ENCODE measurements around the gene HABP2. TPM values are rescaled to one million over a fixed set of nuclear protein-coding genes. Genes with fewer than 3 reads are reported as not detected.

HABP2 gene
- total RNA-seq, 3 donors from 2014 or later, result 0.08 TPM; not detected in 2

DNA sequence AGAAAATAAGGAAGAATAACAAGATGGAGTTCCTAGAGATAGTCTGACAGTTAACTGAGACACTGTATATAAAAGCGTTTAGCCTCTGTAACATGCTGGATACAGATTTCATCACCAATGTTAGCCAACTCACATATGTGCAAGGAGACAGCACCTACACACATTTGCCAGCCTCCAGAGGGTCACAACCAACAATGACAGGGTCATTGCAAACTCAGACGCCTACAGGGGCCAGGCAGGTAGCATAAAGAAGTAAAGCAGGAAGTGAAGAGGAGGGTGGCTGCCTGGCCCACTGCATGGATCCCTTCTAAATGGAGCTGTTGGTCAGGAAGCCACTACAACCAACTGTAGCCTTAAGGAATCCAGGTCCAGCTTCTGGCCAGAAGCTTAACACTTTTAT is 60.6 kb downstream of the HABP2 start:
- Mint-ChIP-seq H3K9me3 (no peaks in the 10 kb centered on the region), H3K36me3 (ENCODE audit: insufficient read depth) (no peaks in the 10 kb centered on the region), H3K4me1 (ENCODE audit: low read depth) (no peaks in the 10 kb centered on the region), H3K27me3 (ENCODE audit: low read depth) (peaks cover 32% of the 10 kb centered on the region), H3K4me3 (no peak overlapping the region)
- DNase-seq, result no peak
- no peak for ATAC-seq

DNA sequence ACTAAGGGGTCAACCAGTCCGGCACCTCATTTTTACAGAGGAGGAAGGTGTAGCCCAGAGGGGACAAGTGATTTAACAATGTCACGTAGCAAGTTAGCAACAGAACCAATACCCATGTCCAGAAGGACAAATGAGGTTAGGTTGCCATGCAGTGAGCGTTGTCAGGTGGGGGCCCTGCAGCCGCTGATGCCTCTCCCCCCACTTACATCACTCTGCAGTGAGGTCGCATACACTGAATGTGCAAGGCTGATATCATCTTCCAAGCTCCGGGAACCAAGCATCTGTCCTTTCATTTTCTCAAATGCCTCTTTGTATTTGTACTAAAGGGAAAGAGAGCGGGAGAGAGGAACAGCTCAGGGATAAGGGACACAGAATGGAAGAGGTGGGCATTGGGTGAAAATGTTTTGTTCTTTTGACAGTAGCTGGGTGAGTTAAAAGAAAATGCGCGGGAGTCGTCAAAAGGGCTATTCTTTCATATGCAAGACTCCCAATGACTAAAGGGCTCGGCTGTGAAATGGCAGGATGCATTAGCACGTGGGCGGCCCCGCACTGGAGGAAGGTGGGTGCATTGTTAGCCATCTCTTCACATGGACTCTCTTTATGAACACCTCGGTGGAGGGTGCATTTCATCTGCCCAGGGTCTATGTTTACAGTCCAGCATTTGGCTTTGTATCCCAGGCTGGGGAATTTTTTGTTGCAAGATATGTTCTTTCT is 61.3 kb downstream of the HABP2 start:
- H3K36me3 Mint-ChIP-seq (ENCODE audit: insufficient read depth), result no peaks in the 10 kb centered on the region
- H3K27me3 Mint-ChIP-seq (ENCODE audit: low read depth), result peaks cover 32% of the 10 kb centered on the region
- no peak for ATAC-seq

DNA sequence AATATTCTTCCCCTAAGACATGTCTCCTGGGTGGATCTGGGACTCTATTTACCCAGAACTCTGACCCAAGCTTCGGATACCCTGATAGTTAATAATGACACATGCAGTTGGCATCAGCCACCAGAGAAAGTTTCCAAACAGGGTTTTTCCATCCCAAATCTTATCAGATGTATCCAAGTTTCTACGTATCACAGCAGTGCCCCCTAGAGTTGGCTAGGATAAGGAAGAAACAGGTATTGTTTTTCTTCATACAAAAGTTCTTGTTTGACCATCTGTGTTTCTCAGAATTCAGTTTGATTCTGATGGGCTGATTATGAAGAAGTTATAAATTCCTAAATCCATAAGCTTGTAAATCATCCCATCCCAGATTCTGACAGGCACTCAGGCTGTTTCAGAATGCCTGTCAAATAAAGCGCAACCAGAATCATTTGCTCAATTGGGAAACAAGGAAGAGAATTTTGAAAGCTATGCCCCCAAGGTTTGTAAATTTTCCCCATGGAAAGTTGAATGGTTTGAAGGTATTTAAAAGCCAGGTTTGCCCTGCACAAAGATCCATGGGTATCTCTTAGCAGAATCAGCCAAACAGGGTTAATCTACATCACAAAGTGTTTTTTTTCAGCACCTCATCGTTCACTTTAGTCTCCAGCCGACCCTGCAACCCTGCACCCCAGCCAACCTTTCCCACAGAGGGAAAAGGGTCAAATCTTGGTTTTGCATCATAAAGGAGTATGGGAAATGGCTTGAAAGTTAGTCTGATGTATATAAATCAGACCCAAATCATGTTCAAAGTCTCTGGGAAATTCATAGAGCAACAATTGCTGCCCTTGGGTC is 63.6 kb downstream of the HABP2 start:
- H3K4me3 Mint-ChIP-seq, result no peak overlapping the region
- ATAC-seq (no peak), DNase-seq (no peak)
- no peaks in the 10 kb centered on the region for H3K36me3 Mint-ChIP-seq (ENCODE audit: insufficient read depth)
- no peaks in the 10 kb centered on the region for H3K4me1 Mint-ChIP-seq (ENCODE audit: low read depth)
- no peaks in the 10 kb centered on the region for H3K9me3 Mint-ChIP-seq
- H3K27me3 Mint-ChIP-seq (ENCODE audit: low read depth), result peaks cover 37% of the 10 kb centered on the region

More for the DNA sequence above, 61.3 kb downstream of the HABP2 start:
- no peak for DNase-seq
- Mint-ChIP-seq H3K4me1 (ENCODE audit: low read depth) (no peaks in the 10 kb centered on the region), H3K4me3 (no peak overlapping the region), H3K9me3 (no peaks in the 10 kb centered on the region)

DNA sequence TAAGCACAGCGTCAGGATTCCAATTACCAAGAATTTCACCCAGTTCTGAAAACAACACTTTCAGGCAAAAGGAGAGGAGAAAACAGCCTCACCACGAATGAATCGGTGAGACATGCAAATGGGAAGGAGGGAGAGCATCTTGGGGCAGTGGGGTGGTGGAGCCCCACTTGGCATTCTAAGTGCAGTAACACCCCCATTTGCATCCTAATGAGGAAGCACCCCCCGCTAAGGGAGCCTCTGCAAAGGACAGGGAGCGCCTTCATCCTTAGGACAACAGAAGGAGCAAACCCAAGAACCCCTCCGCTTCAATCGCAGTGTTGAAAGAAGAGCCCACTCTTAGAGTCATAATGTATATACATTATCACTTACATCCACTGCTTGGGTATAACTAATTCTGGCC is 64.2 kb downstream of the HABP2 start:
- H3K9me3 Mint-ChIP-seq, result no peaks in the 10 kb centered on the region
- H3K4me1 Mint-ChIP-seq (ENCODE audit: low read depth), result no peaks in the 10 kb centered on the region
- peaks cover 37% of the 10 kb centered on the region for H3K27me3 Mint-ChIP-seq (ENCODE audit: low read depth)
- ATAC-seq, result no peak
- DNase-seq, result no peak
- no peak overlapping the region for H3K4me3 Mint-ChIP-seq
- H3K36me3 Mint-ChIP-seq (ENCODE audit: insufficient read depth), result no peaks in the 10 kb centered on the region

DNA sequence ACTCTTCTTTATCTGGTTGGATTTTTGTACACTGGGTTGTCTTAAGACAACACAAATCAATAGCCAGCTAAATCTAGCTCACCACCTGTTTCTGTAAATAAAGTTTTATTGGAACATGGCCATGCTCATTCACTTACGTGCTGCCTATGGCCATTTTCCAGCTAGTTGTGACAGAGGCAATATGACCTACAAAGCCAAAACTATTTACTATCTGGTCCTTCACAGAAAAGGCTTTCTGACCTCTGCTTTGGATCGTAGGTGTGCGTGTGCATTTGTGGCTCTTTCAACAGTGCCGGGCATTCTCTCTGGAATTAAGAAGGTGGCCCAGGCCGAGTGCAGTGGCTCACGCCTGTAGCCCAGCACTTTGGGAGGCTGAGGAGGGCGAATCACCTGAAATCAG is 65.5 kb downstream of the HABP2 start:
- DNase-seq, result no peak
- no peak overlapping the region for H3K4me3 Mint-ChIP-seq
- peaks cover 34% of the 10 kb centered on the region for H3K27me3 Mint-ChIP-seq (ENCODE audit: low read depth)
- no peaks in the 10 kb centered on the region for H3K36me3 Mint-ChIP-seq (ENCODE audit: insufficient read depth)
- no peaks in the 10 kb centered on the region for H3K4me1 Mint-ChIP-seq (ENCODE audit: low read depth)
- no peak for ATAC-seq
- H3K9me3 Mint-ChIP-seq, result no peaks in the 10 kb centered on the region

DNA sequence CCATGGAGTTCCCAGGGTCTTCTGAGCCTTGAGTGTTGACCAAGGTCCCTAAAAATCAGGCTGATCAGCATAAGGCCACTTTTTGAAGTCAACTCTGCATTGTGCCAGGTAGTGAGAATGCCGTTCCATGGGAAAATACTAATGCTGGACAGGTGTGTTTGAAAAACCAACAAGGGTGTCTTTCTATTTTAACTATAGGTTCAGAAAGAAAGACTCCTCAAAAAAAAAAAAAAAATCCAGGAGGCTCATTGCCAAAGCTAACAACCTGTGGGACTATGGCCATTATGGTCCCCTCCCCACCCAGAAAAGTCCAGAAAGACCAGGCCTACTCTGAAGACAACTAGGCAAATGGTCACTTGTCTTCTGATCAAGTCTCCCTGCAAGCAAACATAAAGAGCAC is 66.5 kb downstream of the HABP2 start:
- H3K4me3 Mint-ChIP-seq, result no peak overlapping the region
- no peak for DNase-seq
- H3K36me3 Mint-ChIP-seq (ENCODE audit: insufficient read depth), result no peaks in the 10 kb centered on the region
- ATAC-seq, result no peak
- peaks cover 37% of the 10 kb centered on the region for H3K27me3 Mint-ChIP-seq (ENCODE audit: low read depth)
- H3K4me1 Mint-ChIP-seq (ENCODE audit: low read depth), result no peaks in the 10 kb centered on the region
- H3K9me3 Mint-ChIP-seq, result no peaks in the 10 kb centered on the region

DNA sequence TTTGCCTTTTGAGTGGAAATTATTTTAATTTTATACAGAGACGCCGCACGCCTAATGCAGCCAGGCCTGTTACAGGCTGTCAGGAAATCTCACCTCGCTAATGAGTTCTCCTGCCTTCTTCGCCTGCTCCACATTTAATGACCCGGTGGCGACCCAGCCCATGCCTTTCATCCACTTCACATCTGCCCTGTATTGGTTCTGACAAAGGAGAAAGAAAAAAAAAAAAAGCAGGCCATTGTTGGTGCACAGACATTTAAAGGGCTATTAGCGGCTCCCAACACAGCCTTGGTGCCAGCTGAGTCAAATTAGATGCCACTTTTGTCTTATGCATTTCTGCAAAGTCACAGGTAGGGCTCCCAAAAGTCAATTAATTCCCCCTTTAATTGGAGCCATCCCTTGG is 67.7 kb downstream of the HABP2 start:
- no peak overlapping the region for H3K4me3 Mint-ChIP-seq
- H3K4me1 Mint-ChIP-seq (ENCODE audit: low read depth), result no peaks in the 10 kb centered on the region
- DNase-seq, result no peak
- H3K36me3 Mint-ChIP-seq (ENCODE audit: insufficient read depth), result no peaks in the 10 kb centered on the region
- ATAC-seq, result no peak
- H3K9me3 Mint-ChIP-seq, result no peaks in the 10 kb centered on the region
- peaks cover 38% of the 10 kb centered on the region for H3K27me3 Mint-ChIP-seq (ENCODE audit: low read depth)

DNA sequence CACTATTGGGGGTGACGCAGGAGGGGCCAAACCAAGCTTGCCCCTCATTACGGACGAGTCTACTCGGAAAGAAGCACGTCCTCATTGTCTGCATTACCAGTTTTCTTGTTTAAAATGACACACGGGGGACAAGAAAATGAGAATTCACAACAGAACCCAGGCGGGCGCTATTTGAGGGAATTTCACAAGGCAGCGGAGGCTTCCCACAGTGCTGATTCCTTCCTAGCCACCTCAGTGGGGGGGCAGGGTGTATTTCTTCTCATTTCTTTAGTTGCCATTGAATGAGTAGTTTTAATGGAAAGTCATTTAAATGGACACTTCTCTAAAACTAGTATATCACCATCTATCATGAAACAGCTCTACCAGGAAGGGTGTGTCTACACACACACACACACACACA is 68.1 kb downstream of the HABP2 start:
- H3K27me3 Mint-ChIP-seq (ENCODE audit: low read depth), result peaks cover 38% of the 10 kb centered on the region
- DNase-seq, result no peak
- H3K4me1 Mint-ChIP-seq (ENCODE audit: low read depth), result no peaks in the 10 kb centered on the region
- H3K4me3 Mint-ChIP-seq, result no peak overlapping the region
- no peaks in the 10 kb centered on the region for H3K36me3 Mint-ChIP-seq (ENCODE audit: insufficient read depth)
- no peaks in the 10 kb centered on the region for H3K9me3 Mint-ChIP-seq
- ATAC-seq, result no peak

DNA sequence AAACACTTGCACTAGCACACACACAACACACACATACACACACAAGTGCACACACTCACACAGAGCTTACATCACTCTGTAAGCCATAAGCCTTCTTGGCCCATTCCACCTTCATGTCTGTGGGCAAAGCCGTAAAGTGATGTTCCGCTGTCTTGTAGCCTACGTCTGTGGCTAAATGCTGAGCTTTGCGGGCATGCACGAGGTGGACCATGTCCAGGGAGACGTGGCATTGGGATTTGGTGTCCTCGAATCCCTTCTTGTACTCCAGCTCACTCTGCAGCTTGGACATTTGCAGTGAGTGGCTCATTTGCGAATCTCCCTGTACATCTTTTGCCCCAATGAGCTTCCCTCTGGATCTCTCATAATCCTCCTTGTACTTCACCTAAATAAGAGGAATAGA is 68.9 kb downstream of the HABP2 start:
- ATAC-seq (no peak), DNase-seq (no peak)
- Mint-ChIP-seq H3K4me1 (ENCODE audit: low read depth) (no peaks in the 10 kb centered on the region), H3K9me3 (no peaks in the 10 kb centered on the region), H3K4me3 (no peak overlapping the region), H3K36me3 (ENCODE audit: insufficient read depth) (no peaks in the 10 kb centered on the region), H3K27me3 (ENCODE audit: low read depth) (peaks cover 33% of the 10 kb centered on the region)

DNA sequence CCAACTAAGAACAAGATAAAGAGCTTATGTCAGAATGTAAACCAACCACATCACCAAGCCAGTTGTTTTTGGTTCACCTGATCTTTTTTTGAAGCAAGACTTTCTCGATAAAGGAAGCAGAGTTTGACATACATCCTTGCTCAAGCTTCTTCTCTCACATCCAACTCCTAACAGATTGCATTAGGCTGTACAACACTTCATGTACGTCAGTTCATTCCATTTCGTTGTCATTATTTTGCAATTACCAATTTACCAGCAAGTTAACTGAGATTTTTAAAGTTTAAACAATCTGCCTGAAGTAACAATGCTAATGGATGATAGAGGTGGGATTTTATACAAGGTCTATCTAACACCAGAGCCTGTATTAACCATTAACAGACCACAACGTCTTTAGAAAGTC is 70.0 kb downstream of the HABP2 start:
- ATAC-seq (no peak), DNase-seq (no peak)
- Mint-ChIP-seq H3K4me3 (no peak overlapping the region), H3K9me3 (no peaks in the 10 kb centered on the region), H3K4me1 (ENCODE audit: low read depth) (no peaks in the 10 kb centered on the region), H3K27me3 (ENCODE audit: low read depth) (peaks cover 31% of the 10 kb centered on the region), H3K36me3 (ENCODE audit: insufficient read depth) (no peaks in the 10 kb centered on the region)

DNA sequence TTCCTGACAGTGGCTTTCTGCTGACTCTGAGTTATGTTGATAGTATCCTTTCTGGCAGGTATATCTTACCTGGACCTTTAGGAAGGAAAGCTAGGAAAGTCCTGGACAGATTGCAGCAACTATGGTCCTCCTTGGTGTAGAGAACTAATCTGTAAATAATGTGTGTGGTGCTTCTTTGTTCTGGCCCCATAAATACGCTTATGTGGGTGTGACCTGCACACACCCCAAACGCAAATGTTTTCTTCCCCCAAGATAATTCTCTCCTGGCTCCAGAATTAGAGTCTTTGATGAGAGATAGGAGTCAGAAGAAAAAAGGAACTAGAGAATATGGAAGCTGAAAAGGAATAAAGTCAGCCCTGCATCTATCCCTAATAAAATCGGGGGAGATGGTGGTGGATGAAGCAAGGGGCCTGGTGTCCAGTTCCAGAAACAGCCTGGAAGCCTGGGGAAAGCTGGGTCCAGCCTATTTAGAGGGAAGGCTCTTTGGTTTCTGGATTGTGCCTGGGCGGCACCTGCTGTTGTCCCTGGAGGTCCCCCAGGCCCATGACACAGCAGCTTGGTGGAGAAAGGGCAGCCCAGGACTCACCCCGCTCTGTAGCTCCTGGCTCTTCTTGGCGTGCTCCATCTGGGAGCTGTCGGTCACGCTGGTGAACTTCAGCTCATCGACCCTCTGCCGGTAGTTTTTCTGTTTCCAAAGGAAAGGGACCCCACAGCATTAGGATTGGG is 72.8 kb downstream of the HABP2 start:
- Mint-ChIP-seq H3K9me3 (no peaks in the 10 kb centered on the region), H3K27me3 (ENCODE audit: low read depth) (peaks cover 26% of the 10 kb centered on the region), H3K36me3 (ENCODE audit: insufficient read depth) (no peaks in the 10 kb centered on the region), H3K4me3 (no peak overlapping the region), H3K4me1 (ENCODE audit: low read depth) (no peaks in the 10 kb centered on the region)
- ATAC-seq (no peak), DNase-seq (no peak)

DNA sequence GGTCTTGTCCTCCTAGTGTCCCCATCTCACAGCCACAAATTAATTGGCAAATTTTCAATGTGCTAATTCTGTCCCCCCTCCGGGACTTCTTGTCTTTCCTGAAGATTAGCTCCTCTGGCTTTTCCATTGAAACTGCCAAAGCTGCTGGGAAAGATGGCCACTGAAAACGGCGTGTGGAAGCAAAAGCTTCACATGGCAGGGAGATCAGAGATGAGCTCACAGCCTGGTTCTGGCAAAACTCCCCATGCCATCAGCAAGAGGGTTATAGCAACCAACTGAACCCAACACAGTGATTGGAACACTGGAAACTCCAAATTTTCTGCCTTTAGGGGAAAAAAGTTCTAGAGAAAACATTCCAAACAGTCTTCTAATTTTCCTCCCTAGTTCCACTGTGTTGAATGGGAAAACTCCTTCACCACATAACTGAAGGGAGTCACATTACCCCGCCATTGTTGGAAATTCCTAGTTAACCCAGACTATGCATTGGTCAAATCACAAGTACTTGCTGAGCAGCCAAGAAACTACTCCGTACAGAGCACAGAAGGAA is 74.0 kb downstream of the HABP2 start:
- H3K4me3 Mint-ChIP-seq, result no peak overlapping the region
- no peaks in the 10 kb centered on the region for H3K36me3 Mint-ChIP-seq (ENCODE audit: insufficient read depth)
- H3K27me3 Mint-ChIP-seq (ENCODE audit: low read depth), result peaks cover 20% of the 10 kb centered on the region
- ATAC-seq, result no peak
- no peaks in the 10 kb centered on the region for H3K4me1 Mint-ChIP-seq (ENCODE audit: low read depth)
- no peak for DNase-seq
- no peaks in the 10 kb centered on the region for H3K9me3 Mint-ChIP-seq

DNA sequence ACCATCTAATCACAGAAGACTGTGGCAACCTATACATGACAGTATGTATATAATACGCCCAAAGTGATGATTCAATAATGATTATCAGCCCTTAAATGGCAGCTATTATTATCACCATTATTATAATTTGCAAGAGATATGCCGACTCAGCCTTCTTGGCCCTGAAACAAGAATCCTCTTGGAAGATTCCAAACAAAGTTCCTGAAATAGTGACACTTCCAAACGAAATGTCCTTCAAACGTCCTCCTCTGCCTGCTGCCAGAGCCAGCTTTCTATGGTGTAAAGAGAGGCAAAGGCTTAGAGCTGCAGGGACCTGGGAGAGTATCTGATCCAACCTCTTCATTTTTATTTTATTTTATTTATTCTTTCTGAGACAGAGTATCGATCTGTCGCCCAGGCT is 75.0 kb downstream of the HABP2 start:
- no peak overlapping the region for H3K4me3 Mint-ChIP-seq
- DNase-seq (no peak), ATAC-seq (no peak)
- H3K9me3 Mint-ChIP-seq, result no peaks in the 10 kb centered on the region
- H3K4me1 Mint-ChIP-seq (ENCODE audit: low read depth), result no peaks in the 10 kb centered on the region
- H3K36me3 Mint-ChIP-seq (ENCODE audit: insufficient read depth), result no peaks in the 10 kb centered on the region
- H3K27me3 Mint-ChIP-seq (ENCODE audit: low read depth), result peaks cover 23% of the 10 kb centered on the region

DNA sequence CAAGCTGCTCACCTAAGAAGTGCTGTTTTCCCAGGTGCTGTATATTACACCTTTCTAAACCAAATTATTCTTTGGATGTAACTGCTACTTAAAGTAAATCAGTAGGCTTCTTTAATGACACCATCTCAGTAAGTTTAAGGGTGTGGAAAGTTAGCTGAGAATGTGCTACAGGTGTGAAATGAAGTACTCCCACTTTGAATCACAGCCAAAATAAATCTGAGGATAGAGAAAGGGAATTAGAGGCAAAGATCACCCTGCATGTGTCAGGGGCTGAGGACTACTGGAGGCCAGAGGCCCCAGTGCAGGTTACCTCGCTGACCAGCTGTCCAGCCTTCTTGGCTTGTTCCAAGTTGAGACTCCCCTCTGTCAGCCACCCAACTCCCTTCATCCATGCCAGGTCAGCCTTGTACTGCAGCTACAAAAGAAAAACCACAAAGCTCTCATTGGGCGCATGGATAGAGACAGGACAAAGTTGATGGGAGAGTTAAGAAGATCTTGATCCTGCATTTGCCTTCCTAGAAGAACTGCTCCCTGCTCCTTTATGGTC is 75.8 kb downstream of the HABP2 start:
- ATAC-seq, result no peak
- no peak for DNase-seq
- no peak overlapping the region for H3K4me3 Mint-ChIP-seq
- peaks cover 21% of the 10 kb centered on the region for H3K27me3 Mint-ChIP-seq (ENCODE audit: low read depth)
- no peaks in the 10 kb centered on the region for H3K9me3 Mint-ChIP-seq
- H3K4me1 Mint-ChIP-seq (ENCODE audit: low read depth), result no peaks in the 10 kb centered on the region
- H3K36me3 Mint-ChIP-seq (ENCODE audit: insufficient read depth), result no peaks in the 10 kb centered on the region
